SK-N-SH (cell line): Measurements from ENCODE around the gene HMGN2. TPM values are rescaled to one million over a fixed set of nuclear protein-coding genes. Genes with fewer than 3 reads are reported as not detected.

Source experiments
- CTCF ChIA-PET: fragments of 300-600, 350-600 bp; formaldehyde crosslinking; extraction: SDS; loops from one replicate; lab custom pipeline; 2021; lab: Yijun Ruan, JAX
- POLR2A ChIA-PET: fragments of 350-600 bp; sonication (Branson Sonifier 250); formaldehyde crosslinking; extraction: SDS; loops from one replicate; lab custom pipeline; 2020; ENCODE audit warnings: antibody characterized with exemption, inconsistent platforms; lab: Yijun Ruan, JAX
- DNase-seq: peaks from one replicate; pipeline ENCODE4 v3.0.0; 2012
- H2AFZ ChIP-seq: fragments of 200-600 bp; sonication (generic); 2 replicates; pipeline ENCODE4 v1.8.1; 2016; ENCODE audit warnings: antibody characterized with exemption, mild to moderate bottlenecking, low read depth
- H3F3A ChIP-seq: fragments of 200-600 bp; sonication (generic); replicated peaks from 2 replicates; pipeline ENCODE3; 2016; ENCODE audit warnings: antibody characterized with exemption, mild to moderate bottlenecking; ENCODE audit not compliant: insufficient read depth
- H3K27ac ChIP-seq, 2 experiments: fragments of 200-500 bp in 1 of 2; fragments of 200-600 bp in 1 of 2; sonication (Bioruptor generic) in 1 of 2; sonication (generic), shearing (Covaris generic) in 1 of 2; 2 replicates each; pipeline versions ENCODE4 v1.5.1 to v1.6.1; 2014 to 2016; ENCODE audit warnings: low read depth in 2 of 2, inconsistent platforms in 1 of 2, low read length in 1 of 2, mild to moderate bottlenecking in 1 of 2, mixed read lengths in 1 of 2
- H3K27me3 ChIP-seq: fragments of 200-600 bp; sonication (generic), shearing (Covaris generic); 2 replicates; pipeline ENCODE4 v1.6.1; 2016; ENCODE audit warnings: mixed run types; ENCODE audit not compliant: insufficient read depth
- H3K36me3 ChIP-seq, 2 experiments: fragments of 200-500 bp in 1 of 2; fragments of 200-600 bp in 1 of 2; sonication (Bioruptor generic) in 1 of 2; sonication (generic) in 1 of 2; replicated peaks in 1 of 2; 2 replicates each; pipeline versions ENCODE3 to v1.5.1; 2014 to 2016; ENCODE audit warnings: low read length in 1 of 2, mild to moderate bottlenecking in 1 of 2; ENCODE audit not compliant: insufficient read depth in 2 of 2, control insufficient read depth in 1 of 2
- H3K4me1 ChIP-seq, 2 experiments: fragments of 200-500 bp in 1 of 2; fragments of 200-600 bp in 1 of 2; sonication (Bioruptor generic) in 1 of 2; sonication (generic), shearing (Covaris generic) in 1 of 2; 2 replicates each; pipeline versions ENCODE4 v1.5.1 to v1.6.1; 2014 to 2016; ENCODE audit warnings: low read depth in 1 of 2, low read length in 1 of 2, mixed run types in 1 of 2; ENCODE audit not compliant: insufficient read depth in 2 of 2, control insufficient read depth in 1 of 2
- H3K4me2 ChIP-seq: fragments of 200-600 bp; sonication (generic), shearing (Covaris generic); 2 replicates; pipeline ENCODE4 v1.6.1; 2017; ENCODE audit warnings: mixed run types
- H3K4me3 ChIP-seq, 2 experiments: fragments of 200-500 bp in 1 of 2; fragments of 200-600 bp in 1 of 2; sonication (Bioruptor generic) in 1 of 2; sonication (generic), shearing (Covaris generic) in 1 of 2; 2 replicates each; pipeline versions ENCODE4 v1.5.1 to v1.8.1; 2014 to 2016; ENCODE audit warnings: low read depth in 2 of 2, inconsistent platforms in 1 of 2, low read length in 1 of 2, mild to moderate bottlenecking in 1 of 2, mixed read lengths in 1 of 2, moderate library complexity in 1 of 2
- H3K79me2 ChIP-seq: fragments of 200-600 bp; sonication (generic); 2 replicates; pipeline ENCODE4 v1.8.1; 2017; ENCODE audit warnings: mild to moderate bottlenecking; ENCODE audit not compliant: insufficient read depth
- H3K9ac ChIP-seq: fragments of 200-600 bp; sonication (generic); 2 replicates; pipeline ENCODE4 v1.6.1; 2017; ENCODE audit warnings: mixed run types
- H3K9me2 ChIP-seq: fragments of 200-600 bp; sonication (generic); 2 replicates; pipeline ENCODE4 v1.6.1; 2017; ENCODE audit warnings: mixed run types
- H3K9me3 ChIP-seq: fragments of 200-600 bp; sonication (generic); 2 replicates; pipeline ENCODE4 v1.6.1; 2017; ENCODE audit warnings: mixed run types, mild to moderate bottlenecking, moderate library complexity
- H4K20me1 ChIP-seq: fragments of 200-600 bp; sonication (generic); 2 replicates; pipeline ENCODE4 v1.6.1; 2017; ENCODE audit warnings: mild to moderate bottlenecking, mixed run types; ENCODE audit not compliant: insufficient read depth
- CHD2 ChIP-seq: fragments of 150-350 bp; IDR thresholded peaks from 2 replicates; pipeline ENCODE4 v1.6.1; 2018; ENCODE audit warnings: low read length; ENCODE audit not compliant: partially characterized antibody
- FOXJ3 ChIP-seq: sonication (generic); formaldehyde crosslinking; IDR thresholded peaks from 2 replicates; pipeline ENCODE4 v1.5.1; 2020; ENCODE audit warnings: mild to moderate bottlenecking, missing genetic modification reagents
- FOXM1 ChIP-seq: IDR thresholded peaks from 2 replicates; pipeline ENCODE4 v1.4.0; 2012; ENCODE audit warnings: low read depth, mild to moderate bottlenecking
- JUND ChIP-seq: IDR thresholded peaks from 2 replicates; pipeline ENCODE4 v1.4.0; 2012
- RFX5 ChIP-seq: IDR thresholded peaks from 2 replicates; pipeline ENCODE4 v1.6.1; 2012; ENCODE audit warnings: mild to moderate bottlenecking, improper control_type of control experiment, low read length
- RXRA ChIP-seq: IDR thresholded peaks from 2 replicates; pipeline ENCODE4 v1.4.0; 2012; ENCODE audit warnings: low read depth, mild to moderate bottlenecking, borderline replicate concordance
- TAF1 ChIP-seq: IDR thresholded peaks from 2 replicates; pipeline ENCODE4 v1.6.1; 2012; ENCODE audit warnings: low read depth, mild to moderate bottlenecking, low read length, moderate library complexity, borderline replicate concordance
- TEAD4 ChIP-seq: IDR thresholded peaks from 2 replicates; pipeline ENCODE4 v1.4.0; 2012; ENCODE audit warnings: mild to moderate bottlenecking, borderline replicate concordance; ENCODE audit not compliant: insufficient read depth
- USF1 ChIP-seq: IDR thresholded peaks from 2 replicates; pipeline ENCODE4 v1.4.0; 2012; ENCODE audit warnings: low read depth, borderline replicate concordance
- YY1 ChIP-seq: IDR thresholded peaks from 2 replicates; pipeline ENCODE4 v1.4.0; 2012; ENCODE audit warnings: low read depth, mild to moderate bottlenecking
- WGBS: methylation state at CpG from one replicate; pipeline ENCODE4 v1.1.6; 2017; ENCODE audit warnings: low lambda C conversion rate; 5-methylcytosine and 5-hydroxymethylcytosine counted together
- polyA plus RNA-seq, 3 experiments: library from polyadenylated mRNA; depleted of rRNA; stranded (reverse); fragments of >200 nt; gene quantifications; 2 replicates each; pipeline ENCODE4 v1.2.3, GENCODE V29; 2012
- TF ChIP-seq, protein P1 (sequence below): fragments of 200-600 bp; sonication (generic); IDR thresholded peaks from 2 replicates; pipeline ENCODE4 v1.6.1; 2017; ENCODE audit warnings: antibody characterized with exemption, mild to moderate bottlenecking, moderate library complexity

The HMGN2 gene
- polyA plus RNA-seq, 1 of the 3 experiments (the other 2 are of a cell fraction): 644 TPM

DNA sequence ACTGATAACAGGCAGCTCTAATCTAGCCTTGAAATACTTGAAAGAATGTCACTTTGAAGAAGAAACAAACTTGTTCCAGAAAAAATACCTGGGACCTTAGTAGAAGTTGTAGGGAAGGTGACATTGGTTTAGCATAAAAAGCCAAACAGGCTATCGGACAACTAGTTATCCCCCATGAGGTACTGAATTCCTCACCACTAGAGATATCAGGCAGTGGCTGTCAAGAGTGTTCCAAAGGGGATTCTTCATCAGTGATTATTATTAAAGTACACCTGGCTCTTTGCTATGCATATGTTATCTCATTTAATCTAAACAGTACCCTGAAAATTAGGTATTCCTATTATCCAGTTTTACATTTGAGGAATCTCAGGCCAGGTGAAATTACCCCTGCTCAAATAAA is 13.1 kb upstream of the HMGN2 start:
- POLR2A ChIA-PET: interaction anchor here (1.2 kb wide), 1 partner anchor 12 kb away, joined by 6 read pairs; the partner anchor contains the start of gene HMGN2
- Histone ChIP-seq H3K27me3 (no peaks in the 10 kb centered on the region), H2AFZ (no peak overlapping the region), H3K4me2 (no peak overlapping the region), H3K9ac (no peak overlapping the region), H3K9me2 (no peaks in the 10 kb centered on the region), H3K27ac (peak overlapping the region in 1 of 2 experiments; percentile 64; a peak in 2 of 4 replicates), H3K79me2 (no peaks in the 10 kb centered on the region), H4K20me1 (no peaks in the 10 kb centered on the region), H3K4me1 (peaks cover 0 to 7% of the 10 kb centered on the region in 2 experiments; a peak in 2 of 4 replicates), H3F3A (peaks cover 8% of the 10 kb centered on the region), H3K4me3 (no peak overlapping the region), H3K9me3 (no peaks in the 10 kb centered on the region), H3K36me3 (peaks cover 31 to 68% of the 10 kb centered on the region in 2 experiments)
- TF ChIP-seq RFX5 (no peak), USF1 (no peak)
- WGBS: 93% methylated on average over 1 of the region's 1 CpG
- no peak for DNase-seq
- CTCF ChIA-PET: interaction anchor here (1.0 to 1.1 kb wide), 3 partner anchors 42 to 233 kb away, joined by 3 to 4 read pairs (median 3); no protein-coding TSS in a partner anchor

GRCh38 chr1:26459573-26460031 is 12.6 kb upstream of the HMGN2 start:
- no peaks in the 10 kb centered on the region for H3K9me3 ChIP-seq
- H3K9me2 ChIP-seq: no peaks in the 10 kb centered on the region
- peaks cover 0 to 7% of the 10 kb centered on the region in 2 experiments; a peak in 2 of 4 replicates for H3K4me1 ChIP-seq
- no peaks in the 10 kb centered on the region for H3K27me3 ChIP-seq
- H3K36me3 ChIP-seq: peaks cover 35 to 69% of the 10 kb centered on the region in 2 experiments
- H2AFZ ChIP-seq: no peak overlapping the region
- 48% methylated on average over 2 of the region's 3 CpGs for WGBS
- no peaks in the 10 kb centered on the region for H4K20me1 ChIP-seq
- peak overlapping the region in 1 of 2 experiments; percentile 64; a peak in 2 of 4 replicates for H3K27ac ChIP-seq
- TF ChIP-seq TEAD4 (no peak), RFX5 (no peak), RXRA (no peak), FOXM1 (no peak), FOXJ3 (CRISPR knock-in tag) (no peak), CHD2 (no peak), TAF1 (no peak), JUND (no peak), YY1 (no peak)
- TF ChIP-seq, protein P1, sequence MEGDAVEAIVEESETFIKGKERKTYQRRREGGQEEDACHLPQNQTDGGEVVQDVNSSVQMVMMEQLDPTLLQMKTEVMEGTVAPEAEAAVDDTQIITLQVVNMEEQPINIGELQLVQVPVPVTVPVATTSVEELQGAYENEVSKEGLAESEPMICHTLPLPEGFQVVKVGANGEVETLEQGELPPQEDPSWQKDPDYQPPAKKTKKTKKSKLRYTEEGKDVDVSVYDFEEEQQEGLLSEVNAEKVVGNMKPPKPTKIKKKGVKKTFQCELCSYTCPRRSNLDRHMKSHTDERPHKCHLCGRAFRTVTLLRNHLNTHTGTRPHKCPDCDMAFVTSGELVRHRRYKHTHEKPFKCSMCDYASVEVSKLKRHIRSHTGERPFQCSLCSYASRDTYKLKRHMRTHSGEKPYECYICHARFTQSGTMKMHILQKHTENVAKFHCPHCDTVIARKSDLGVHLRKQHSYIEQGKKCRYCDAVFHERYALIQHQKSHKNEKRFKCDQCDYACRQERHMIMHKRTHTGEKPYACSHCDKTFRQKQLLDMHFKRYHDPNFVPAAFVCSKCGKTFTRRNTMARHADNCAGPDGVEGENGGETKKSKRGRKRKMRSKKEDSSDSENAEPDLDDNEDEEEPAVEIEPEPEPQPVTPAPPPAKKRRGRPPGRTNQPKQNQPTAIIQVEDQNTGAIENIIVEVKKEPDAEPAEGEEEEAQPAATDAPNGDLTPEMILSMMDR: no peak
- H3K79me2 ChIP-seq: no peaks in the 10 kb centered on the region
- H3K4me3 ChIP-seq: no peak overlapping the region
- no peak overlapping the region for H3K9ac ChIP-seq
- DNase-seq: peak; percentile 50
- POLR2A ChIA-PET: interaction anchor here (1.2 kb wide), 1 partner anchor 12 kb away, joined by 6 read pairs; the partner anchor contains the start of gene HMGN2
- CTCF ChIA-PET: interaction anchor here (1.0 to 1.4 kb wide), 4 partner anchors 43 to 233 kb away, joined by 3 to 6 read pairs (median 4); no protein-coding TSS in a partner anchor
- no peak overlapping the region for H3K4me2 ChIP-seq
- H3F3A ChIP-seq: peaks cover 8% of the 10 kb centered on the region
